ENCODE data around the gene RUNX1.
"Not testable (repeated sequence)": the region's sequence is repeated elsewhere in the genome, so short reads cannot be mapped to it uniquely, and the experiment has no call there.

The RUNX1 gene

GRCh38 chr21:34808569-34809204 lies 240.4 kb downstream of the RUNX1 start:
- Histone ChIP-seq H3K4me3 (no peak overlapping the region), H4K20me1 (peaks cover 100% of the 10 kb centered on the region), H3K9me3 (peaks cover 12% of the 10 kb centered on the region), H3K9ac (no peak overlapping the region), H3K4me2 (peak overlapping the region; percentile 68), H3K27ac (0 out of 2 replicates have a peak overlapping the region, but pooled peaks have one; percentile 18), H3K36me3 (peaks cover 95% of the 10 kb centered on the region), H3K4me1 (peaks cover 87% of the 10 kb centered on the region), H3K27me3 (no peaks in the 10 kb centered on the region)
- no peak for TF ChIP-seq Cebpa-rat (IDR thresholded peaks at IDR 0.05)

DNA sequence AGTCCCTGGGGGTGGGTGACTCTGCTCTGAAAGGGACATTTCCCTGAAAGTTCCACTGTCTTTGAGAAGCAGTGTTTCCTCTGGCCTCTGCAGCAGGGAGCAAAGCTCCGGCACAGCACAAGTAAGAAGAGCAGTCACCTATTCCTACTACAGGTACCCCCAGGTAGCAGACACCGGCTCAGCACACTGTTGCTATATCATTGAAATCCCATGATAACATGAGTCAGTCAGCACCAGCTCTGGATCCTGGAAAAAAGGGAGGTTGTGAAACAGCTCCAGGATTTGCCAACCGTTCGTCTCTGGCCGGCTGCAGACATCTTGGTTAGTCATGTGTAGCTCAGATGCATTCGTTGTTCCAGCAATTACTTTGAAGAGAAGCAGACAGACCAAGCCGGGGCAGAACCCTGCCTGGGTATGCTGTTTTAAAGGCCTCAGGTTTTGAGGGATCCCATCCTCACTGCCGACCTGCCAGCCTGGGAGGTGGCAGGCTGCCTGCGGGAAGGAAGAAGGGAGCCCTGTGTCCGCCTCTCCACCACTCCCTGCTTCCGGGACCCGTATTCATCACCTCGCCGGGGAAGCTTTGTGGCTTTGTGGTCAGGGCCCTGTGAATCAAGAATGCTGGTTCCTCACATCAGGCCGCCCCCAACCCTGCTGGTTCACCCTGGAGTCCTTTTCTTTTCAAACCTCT lies 241.1 kb downstream of the RUNX1 start:
- Histone ChIP-seq H3K36me3 (peaks cover 95% of the 10 kb centered on the region), H3K27me3 (no peaks in the 10 kb centered on the region), H4K20me1 (peaks cover 100% of the 10 kb centered on the region), H3K4me1 (peaks cover 81% of the 10 kb centered on the region), H3K9me3 (peaks cover 12% of the 10 kb centered on the region), H3K4me3 (no peak overlapping the region), H3K4me2 (peak overlapping the region; percentile 68), H3K9ac (no peak overlapping the region), H3K27ac (peak overlapping the region; percentile 39; the same call in 1 of the 2 replicates)
- no peak for TF ChIP-seq Cebpa-rat (IDR thresholded peaks at IDR 0.05)

GRCh38 chr21:34807146-34807880 lies 241.8 kb downstream of the RUNX1 start:
- H3K27me3 ChIP-seq = no peaks in the 10 kb centered on the region
- H3K27ac ChIP-seq = peak overlapping the region; percentile 39
- peaks cover 12% of the 10 kb centered on the region for H3K9me3 ChIP-seq
- H4K20me1 ChIP-seq = peaks cover 100% of the 10 kb centered on the region
- H3K4me3 ChIP-seq = no peak overlapping the region
- H3K36me3 ChIP-seq = peaks cover 95% of the 10 kb centered on the region
- peaks cover 74% of the 10 kb centered on the region for H3K4me1 ChIP-seq
- H3K4me2 ChIP-seq = peak overlapping the region; percentile 68
- no peak overlapping the region for H3K9ac ChIP-seq
- TF ChIP-seq Cebpa-rat (IDR thresholded peaks at IDR 0.05) = no peak

GRCh38 chr21:34806423-34806822 lies 242.7 kb downstream of the RUNX1 start:
- Histone ChIP-seq H3K27ac (no peak overlapping the region), H3K36me3 (peaks cover 95% of the 10 kb centered on the region), H3K4me2 (no peak overlapping the region)

GRCh38 chr21:34805157-34805556 lies 243.9 kb downstream of the RUNX1 start:
- peaks cover 100% of the 10 kb centered on the region for H4K20me1 ChIP-seq
- H3K9me3 ChIP-seq = peaks cover 12% of the 10 kb centered on the region
- peaks cover 95% of the 10 kb centered on the region for H3K36me3 ChIP-seq
- peaks cover 52% of the 10 kb centered on the region for H3K4me1 ChIP-seq
- no peak overlapping the region for H3K27ac ChIP-seq
- no peak overlapping the region for H3K4me3 ChIP-seq
- H3K27me3 ChIP-seq = no peaks in the 10 kb centered on the region
- no peak overlapping the region for H3K4me2 ChIP-seq
- no peak for TF ChIP-seq Cebpa-rat (IDR thresholded peaks at IDR 0.05)
- no peak overlapping the region for H3K9ac ChIP-seq

More at GRCh38 chr21:34806423-34806822, 242.7 kb downstream of the RUNX1 start:
- peaks cover 12% of the 10 kb centered on the region for H3K9me3 ChIP-seq
- H3K4me3 ChIP-seq = no peak overlapping the region
- no peak overlapping the region for H3K9ac ChIP-seq
- peaks cover 100% of the 10 kb centered on the region for H4K20me1 ChIP-seq
- peaks cover 65% of the 10 kb centered on the region for H3K4me1 ChIP-seq
- TF ChIP-seq Cebpa-rat (IDR thresholded peaks at IDR 0.05) = no peak
- no peaks in the 10 kb centered on the region for H3K27me3 ChIP-seq

DNA sequence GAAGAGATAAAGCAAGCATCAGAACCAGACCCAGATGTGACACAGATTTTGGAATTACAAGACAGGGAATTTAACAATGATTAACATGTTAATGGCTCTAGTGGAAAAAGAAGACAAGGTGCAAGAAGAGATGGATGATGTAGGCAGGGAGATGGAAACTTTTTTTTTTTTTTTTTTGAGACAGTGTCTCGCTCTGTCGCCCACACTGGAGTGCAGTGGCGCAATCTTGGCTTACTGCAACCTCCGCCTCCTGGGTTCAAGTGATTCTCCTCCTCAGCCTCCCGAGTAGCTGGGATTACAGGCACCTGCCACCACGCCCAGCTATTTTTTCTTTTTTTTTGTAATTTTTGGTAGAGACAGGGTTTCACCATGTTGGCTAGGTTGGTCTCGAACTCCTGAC lies 244.5 kb downstream of the RUNX1 start:
- H3K36me3 ChIP-seq = peaks cover 95% of the 10 kb centered on the region
- H3K4me3 ChIP-seq, H3K27ac ChIP-seq, H3K9ac ChIP-seq, H3K27me3 ChIP-seq: not testable (repeated sequence)
- H3K4me2 ChIP-seq = 0 out of 2 replicates have a peak overlapping the region, but pooled peaks have one; percentile 4
- peaks cover 46% of the 10 kb centered on the region for H3K4me1 ChIP-seq
- peaks cover 12% of the 10 kb centered on the region for H3K9me3 ChIP-seq
- peaks cover 100% of the 10 kb centered on the region for H4K20me1 ChIP-seq

GRCh38 chr21:34803782-34804370 lies 245.2 kb downstream of the RUNX1 start:
- H3K4me1 ChIP-seq = peaks cover 39% of the 10 kb centered on the region
- H3K4me2 ChIP-seq = no peak overlapping the region
- peaks cover 100% of the 10 kb centered on the region for H4K20me1 ChIP-seq
- no peak overlapping the region for H3K27ac ChIP-seq
- H3K4me3 ChIP-seq = no peak overlapping the region
- no peak overlapping the region for H3K9ac ChIP-seq
- H3K27me3 ChIP-seq = no peaks in the 10 kb centered on the region
- H3K9me3 ChIP-seq = peaks cover 12% of the 10 kb centered on the region
- no peak for TF ChIP-seq Cebpa-rat (IDR thresholded peaks at IDR 0.05)
- peaks cover 95% of the 10 kb centered on the region for H3K36me3 ChIP-seq

GRCh38 chr21:34802180-34802899 lies 246.8 kb downstream of the RUNX1 start:
- no peak overlapping the region for H3K4me3 ChIP-seq
- H3K4me1 ChIP-seq = peaks cover 24% of the 10 kb centered on the region
- H3K27ac ChIP-seq = no peak overlapping the region
- H3K36me3 ChIP-seq = peaks cover 95% of the 10 kb centered on the region
- H3K4me2 ChIP-seq = no peak overlapping the region
- H4K20me1 ChIP-seq = peaks cover 100% of the 10 kb centered on the region
- TF ChIP-seq Cebpa-rat (IDR thresholded peaks at IDR 0.05) = no peak
- no peaks in the 10 kb centered on the region for H3K27me3 ChIP-seq
- no peak overlapping the region for H3K9ac ChIP-seq
- H3K9me3 ChIP-seq = peaks cover 5% of the 10 kb centered on the region

GRCh38 chr21:34801519-34802132 lies 247.5 kb downstream of the RUNX1 start:
- peaks cover 100% of the 10 kb centered on the region for H4K20me1 ChIP-seq
- TF ChIP-seq Cebpa-rat (IDR thresholded peaks at IDR 0.05) = no peak
- H3K4me1 ChIP-seq = peaks cover 18% of the 10 kb centered on the region
- H3K36me3 ChIP-seq = peaks cover 96% of the 10 kb centered on the region
- no peak overlapping the region for H3K27ac ChIP-seq
- no peaks in the 10 kb centered on the region for H3K27me3 ChIP-seq
- H3K9me3 ChIP-seq = no peaks in the 10 kb centered on the region
- H3K9ac ChIP-seq = no peak overlapping the region
- H3K4me2 ChIP-seq = no peak overlapping the region
- no peak overlapping the region for H3K4me3 ChIP-seq

Data from BLaER1 (cell line).